IMR-90 (cell line): ENCODE measurements around the gene TMEM253. TPM values are rescaled to one million over a fixed set of nuclear protein-coding genes. Genes with fewer than 3 reads are reported as not detected.

Experiments used
- ATAC-seq: fragments of 200-7000 bp; cut with Tn5 transposase; 2 replicates; pipeline ENCODE4 v1.9.1; 2020; ENCODE audit warnings: low read depth, mild to moderate bottlenecking, moderate library complexity
- BruUV-seq: library from RNA; stranded (reverse); fragments of 400-500 nt; replicated peaks from 2 replicates; lab custom pipeline; 2021; lab: Mats Ljungman, UMichigan
- CTCF ChIA-PET: fragments of 300-600 bp; formaldehyde crosslinking; extraction: SDS; loops from one replicate; lab custom pipeline; 2021; ENCODE audit warnings: antibody characterized with exemption; lab: Yijun Ruan, JAX
- POLR2A ChIA-PET: fragments of 300-600 bp; sonication (Branson Sonifier 250); formaldehyde crosslinking; loops from one replicate; lab custom pipeline; 2022; ENCODE audit warnings: antibody characterized with exemption; ENCODE audit not compliant: unreplicated experiment; lab: Charles Lee
- DNase-seq: peaks from one replicate; pipeline ENCODE4 v3.0.0; 2013
- H2AFZ ChIP-seq: replicated peaks from 2 replicates; pipeline ENCODE3; 2013; ENCODE audit warnings: low read length, mild to moderate bottlenecking; ENCODE audit not compliant: poor library complexity
- H2AK5ac ChIP-seq: 2 replicates; pipeline ENCODE4 v1.6.1; 2013; ENCODE audit warnings: low read depth, low read length, inconsistent platforms
- H2AK9ac ChIP-seq: replicated peaks from 2 replicates; pipeline ENCODE3; 2013; ENCODE audit warnings: mild to moderate bottlenecking, low read depth, low read length, moderate library complexity; ENCODE audit not compliant: poor library complexity
- H2BK120ac ChIP-seq: 2 replicates; pipeline ENCODE4 v1.6.1; 2013; ENCODE audit warnings: low read depth, low read length, inconsistent platforms
- H2BK15ac ChIP-seq: 3 replicates; pipeline ENCODE4 v1.6.1; 2013; ENCODE audit warnings: low read depth, low read length, inconsistent platforms
- H2BK20ac ChIP-seq: 2 replicates; pipeline ENCODE4 v1.6.1; 2013; ENCODE audit warnings: low read depth, mild to moderate bottlenecking, inconsistent platforms, low read length, moderate library complexity
- H2BK5ac ChIP-seq: 2 replicates; pipeline ENCODE4 v1.6.1; 2013; ENCODE audit warnings: mild to moderate bottlenecking, low read depth, low read length, inconsistent platforms; ENCODE audit not compliant: poor library complexity, severe bottlenecking
- H3K14ac ChIP-seq: replicated peaks from 2 replicates; pipeline ENCODE4 v1.6.1; 2013; ENCODE audit warnings: low read depth, low read length, inconsistent platforms
- H3K18ac ChIP-seq: 2 replicates; pipeline ENCODE4 v1.6.1; 2013; ENCODE audit warnings: low read depth, low read length, control low read depth
- H3K23ac ChIP-seq: 2 replicates; pipeline ENCODE4 v1.6.1; 2013; ENCODE audit warnings: low read depth, low read length, inconsistent platforms
- H3K27ac ChIP-seq: 2 replicates; pipeline ENCODE4 v1.5.1; 2013; ENCODE audit warnings: mild to moderate bottlenecking, control low read depth, low read length; ENCODE audit not compliant: insufficient read depth
- H3K27me3 ChIP-seq: 2 replicates; pipeline ENCODE4 v1.6.1; 2013; ENCODE audit warnings: low read length; ENCODE audit not compliant: control insufficient read depth, insufficient read depth
- H3K36me3 ChIP-seq: 2 replicates; pipeline ENCODE4 v1.6.1; 2013; ENCODE audit warnings: low read length, mixed read lengths; ENCODE audit not compliant: control insufficient read depth, insufficient read depth
- H3K4ac ChIP-seq: 2 replicates; pipeline ENCODE4 v1.6.1; 2013; ENCODE audit warnings: low read depth, low read length, inconsistent platforms
- H3K4me1 ChIP-seq: 2 replicates; pipeline ENCODE4 v1.6.1; 2013; ENCODE audit warnings: low read length, mixed read lengths; ENCODE audit not compliant: control insufficient read depth, insufficient read depth
- H3K4me2 ChIP-seq: 2 replicates; pipeline ENCODE4 v1.6.1; 2013; ENCODE audit warnings: low read depth, mild to moderate bottlenecking, control low read depth, low read length, moderate library complexity
- H3K4me3 ChIP-seq: 2 replicates; pipeline ENCODE4 v1.5.1; 2013; ENCODE audit warnings: low read depth, mild to moderate bottlenecking, control low read depth, low read length, moderate library complexity; ENCODE audit not compliant: insufficient read depth
- H3K56ac ChIP-seq: 2 replicates; pipeline ENCODE4 v1.6.1; 2013; ENCODE audit warnings: low read length, inconsistent platforms; ENCODE audit not compliant: insufficient read depth; ENCODE audit errors: extremely low read depth
- H3K79me1 ChIP-seq, 2 experiments: 2 replicates each; pipeline ENCODE4 v1.6.1; 2013; ENCODE audit warnings: low read length in 2 of 2, inconsistent platforms in 1 of 2, low read depth in 1 of 2
- H3K9ac ChIP-seq: 2 replicates; pipeline ENCODE4 v1.6.1; 2013; ENCODE audit warnings: low read depth, low read length, control low read depth
- H3K9me1 ChIP-seq: 2 replicates; pipeline ENCODE4 v1.6.1; 2013; ENCODE audit warnings: low read length, inconsistent platforms; ENCODE audit not compliant: insufficient read depth
- H3K9me3 ChIP-seq: 2 replicates; pipeline ENCODE4 v1.6.1; 2013; ENCODE audit warnings: low read length; ENCODE audit not compliant: control insufficient read depth, insufficient read depth
- H4K20me1 ChIP-seq: 2 replicates; pipeline ENCODE4 v1.6.1; 2013; ENCODE audit warnings: low read length, inconsistent platforms; ENCODE audit not compliant: insufficient read depth
- H4K5ac ChIP-seq: 2 replicates; pipeline ENCODE4 v1.6.1; 2013; ENCODE audit warnings: mild to moderate bottlenecking, low read depth, low read length, control low read depth
- H4K8ac ChIP-seq, 2 experiments: 2 replicates each; pipeline ENCODE4 v1.6.1; 2013; ENCODE audit warnings: low read depth in 2 of 2, low read length in 2 of 2, control low read depth in 1 of 2, inconsistent platforms in 1 of 2
- H4K91ac ChIP-seq: 2 replicates; pipeline ENCODE4 v1.6.1; 2013; ENCODE audit warnings: low read depth, low read length, inconsistent platforms; ENCODE audit not compliant: insufficient read depth
- BHLHE40 ChIP-seq: fragments of 150-350 bp; IDR thresholded peaks from 2 replicates; pipeline ENCODE4 v1.6.1; 2016; ENCODE audit warnings: mild to moderate bottlenecking, low read depth, low read length
- CEBPB ChIP-seq: IDR thresholded peaks from 2 replicates; pipeline ENCODE4 v1.6.1; 2012; ENCODE audit warnings: low read depth, low read length, improper control_type of control experiment
- CHD1 ChIP-seq: IDR thresholded peaks from 2 replicates; pipeline ENCODE4 v1.6.1; 2012; ENCODE audit warnings: low read depth, low read length, improper control_type of control experiment
- FOS ChIP-seq: fragments of 150-350 bp; IDR thresholded peaks from 2 replicates; pipeline ENCODE4 v1.6.1; 2016; ENCODE audit warnings: low read depth, low read length
- MAFK ChIP-seq: IDR thresholded peaks from 2 replicates; pipeline ENCODE4 v1.6.1; 2012; ENCODE audit warnings: low read depth, low read length, improper control_type of control experiment
- MAZ ChIP-seq: IDR thresholded peaks from 2 replicates; pipeline ENCODE4 v1.6.1; 2012; ENCODE audit warnings: low read depth, mild to moderate bottlenecking, low read length, improper control_type of control experiment, moderate library complexity, borderline replicate concordance
- MXI1 ChIP-seq: IDR thresholded peaks from 2 replicates; pipeline ENCODE4 v1.6.1; 2012; ENCODE audit warnings: low read depth, mild to moderate bottlenecking, low read length, moderate library complexity, borderline replicate concordance
- NFE2L2 ChIP-seq: fragments of 150-350 bp; IDR thresholded peaks from 2 replicates; pipeline ENCODE4 v1.6.1; 2016; ENCODE audit warnings: low read depth, mild to moderate bottlenecking, low read length
- POLR2A ChIP-seq: IDR thresholded peaks from 2 replicates; pipeline ENCODE4 v1.6.1; 2012; ENCODE audit warnings: mild to moderate bottlenecking, low read depth, low read length
- RAD21 ChIP-seq: IDR thresholded peaks from 2 replicates; pipeline ENCODE4 v1.6.1; 2012; ENCODE audit warnings: low read length, improper control_type of control experiment
- RCOR1 ChIP-seq: IDR thresholded peaks from 2 replicates; pipeline ENCODE4 v1.6.1; 2012; ENCODE audit warnings: mild to moderate bottlenecking, low read length, improper control_type of control experiment; ENCODE audit not compliant: insufficient replicate concordance
- RFX5 ChIP-seq: IDR thresholded peaks from 2 replicates; pipeline ENCODE4 v1.8.0; 2012; ENCODE audit warnings: low read depth, mild to moderate bottlenecking, low read length, moderate library complexity
- SMC3 ChIP-seq: fragments of 150-350 bp; IDR thresholded peaks from 2 replicates; pipeline ENCODE4 v1.6.1; 2016; ENCODE audit warnings: low read depth, mild to moderate bottlenecking, antibody characterized with exemption, low read length, moderate library complexity
- USF2 ChIP-seq: fragments of 150-350 bp; IDR thresholded peaks from 2 replicates; pipeline ENCODE4 v1.6.1; 2017; ENCODE audit warnings: mild to moderate bottlenecking, antibody characterized with exemption, low read length, low read depth
- WGBS, 2 experiments: methylation state at CpG; one replicate each; pipeline versions ENCODE4 v1.1.5 to v1.1.7; 2013; ENCODE audit warnings: missing lambda C conversion rate in 2 of 2; ENCODE audit not compliant: insufficient read length in 1 of 2; ENCODE audit errors: extremely low coverage in 2 of 2; 5-methylcytosine and 5-hydroxymethylcytosine counted together
- dilution Hi-C: fragments of 300-500 bp; cut with HindIII; formaldehyde crosslinking; loops from one replicate; pipeline ENCODE4 v1.14.3; 2018; ENCODE audit warnings: low sequenced_read_pairs; ENCODE audit not compliant: unreplicated experiment
- in situ Hi-C: fragments of 300-500 bp; cut with MboI; formaldehyde crosslinking; loops from 3 replicates; pipeline ENCODE4 v1.14.3; 2019; ENCODE audit warnings: low sequenced_read_pairs, inconsistent platforms, mixed read lengths
- intact Hi-C: fragments of 100-400 bp; cut with micrococcal nuclease; formaldehyde crosslinking; loops from 2 replicates; pipeline ENCODE4 v1.10.0; 2022
- polyA plus RNA-seq, 3 experiments: library from polyadenylated mRNA; depleted of rRNA; stranded (reverse); fragments of >200 nt; gene quantifications; 2 replicates each; pipeline ENCODE4 v1.2.3, GENCODE V29; 2012; ENCODE audit warnings: low replicate concordance in 1 of 3
- total RNA-seq: library from RNA; depleted of rRNA; stranded (reverse); fragments of >200 nt; gene quantifications from 2 replicates; pipeline ENCODE4 v1.2.3, GENCODE V29; 2012
- TF ChIP-seq, protein P1 (sequence below): conservative IDR thresholded peaks from 2 replicates; pipeline ENCODE4 v1.5.1; 2012; ENCODE audit warnings: mild to moderate bottlenecking, low read depth, low read length, improper control_type of control experiment
- TF ChIP-seq, protein P2 (sequence below): fragments of 150-350 bp; IDR thresholded peaks from 2 replicates; pipeline ENCODE4 v1.6.1; 2016; ENCODE audit warnings: low read depth, mild to moderate bottlenecking, low read length, moderate library complexity, borderline replicate concordance

TMEM253 gene
- total and polyA plus RNA-seq, 2 of the 4 experiments (the other 2 are of a cell fraction) = 0.07 TPM; not detected in 1

- in situ Hi-C loops = loop anchor here (25.0 kb wide), 2 partner anchors 616 to 741 kb away; partner anchors contain the start of genes APEX1, CCNB1IP1, OSGEP and PARP2
- no CpG with 5 or more reads among the region's 5 CpGs for whole genome bisulfite sequencing, 2 experiments
These were observed 22.6 kb upstream of the TMEM253 start for GRCh38 chr14:21078287-21078686.

More at GRCh38 chr14:21078287-21078686, 22.6 kb upstream of the TMEM253 start:
- H3K14ac ChIP-seq = no peak overlapping the region
- no peak overlapping the region for H2BK15ac ChIP-seq
- H3K56ac ChIP-seq = no peak overlapping the region
- no peak overlapping the region for H2BK120ac ChIP-seq
- H3K9ac ChIP-seq = no peak overlapping the region
- no peak overlapping the region for H4K5ac ChIP-seq
- H3K4me1 ChIP-seq = no peaks in the 10 kb centered on the region
- TF ChIP-seq SMC3 = no peak
- no peak for TF ChIP-seq CEBPB
- TF ChIP-seq BHLHE40 = no peak
- TF ChIP-seq RFX5 = no peak
- TF ChIP-seq, protein P1, sequence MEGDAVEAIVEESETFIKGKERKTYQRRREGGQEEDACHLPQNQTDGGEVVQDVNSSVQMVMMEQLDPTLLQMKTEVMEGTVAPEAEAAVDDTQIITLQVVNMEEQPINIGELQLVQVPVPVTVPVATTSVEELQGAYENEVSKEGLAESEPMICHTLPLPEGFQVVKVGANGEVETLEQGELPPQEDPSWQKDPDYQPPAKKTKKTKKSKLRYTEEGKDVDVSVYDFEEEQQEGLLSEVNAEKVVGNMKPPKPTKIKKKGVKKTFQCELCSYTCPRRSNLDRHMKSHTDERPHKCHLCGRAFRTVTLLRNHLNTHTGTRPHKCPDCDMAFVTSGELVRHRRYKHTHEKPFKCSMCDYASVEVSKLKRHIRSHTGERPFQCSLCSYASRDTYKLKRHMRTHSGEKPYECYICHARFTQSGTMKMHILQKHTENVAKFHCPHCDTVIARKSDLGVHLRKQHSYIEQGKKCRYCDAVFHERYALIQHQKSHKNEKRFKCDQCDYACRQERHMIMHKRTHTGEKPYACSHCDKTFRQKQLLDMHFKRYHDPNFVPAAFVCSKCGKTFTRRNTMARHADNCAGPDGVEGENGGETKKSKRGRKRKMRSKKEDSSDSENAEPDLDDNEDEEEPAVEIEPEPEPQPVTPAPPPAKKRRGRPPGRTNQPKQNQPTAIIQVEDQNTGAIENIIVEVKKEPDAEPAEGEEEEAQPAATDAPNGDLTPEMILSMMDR = no peak
- no peak for TF ChIP-seq POLR2A
- TF ChIP-seq, protein P2, sequence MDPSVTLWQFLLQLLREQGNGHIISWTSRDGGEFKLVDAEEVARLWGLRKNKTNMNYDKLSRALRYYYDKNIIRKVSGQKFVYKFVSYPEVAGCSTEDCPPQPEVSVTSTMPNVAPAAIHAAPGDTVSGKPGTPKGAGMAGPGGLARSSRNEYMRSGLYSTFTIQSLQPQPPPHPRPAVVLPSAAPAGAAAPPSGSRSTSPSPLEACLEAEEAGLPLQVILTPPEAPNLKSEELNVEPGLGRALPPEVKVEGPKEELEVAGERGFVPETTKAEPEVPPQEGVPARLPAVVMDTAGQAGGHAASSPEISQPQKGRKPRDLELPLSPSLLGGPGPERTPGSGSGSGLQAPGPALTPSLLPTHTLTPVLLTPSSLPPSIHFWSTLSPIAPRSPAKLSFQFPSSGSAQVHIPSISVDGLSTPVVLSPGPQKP = no peak
- TF ChIP-seq NFE2L2 = no peak
- TF ChIP-seq MAFK = no peak
- no peak for TF ChIP-seq RCOR1
- no peak for TF ChIP-seq CHD1
- no peak for TF ChIP-seq MXI1
- TF ChIP-seq FOS = no peak
- TF ChIP-seq RAD21 = no peak
- TF ChIP-seq MAZ = no peak
- TF ChIP-seq USF2 = no peak
- H3K18ac ChIP-seq = no peak overlapping the region
- no TSS peak for BruUV-seq
- no peak overlapping the region for H4K91ac ChIP-seq
- no peaks in the 10 kb centered on the region; the same call in 1 of the 2 replicates for H3K9me1 ChIP-seq
- no peak overlapping the region for H3K4me2 ChIP-seq
- H3K4me3 ChIP-seq = no peak overlapping the region
- no peak overlapping the region for H2BK5ac ChIP-seq
- H4K20me1 ChIP-seq = 0 out of 2 replicates have a peak, but pooled peaks cover under 1% of the 10 kb centered on the region
- no peak overlapping the region for H2AFZ ChIP-seq
- POLR2A ChIA-PET = no interaction called here
- peaks cover 92% of the 10 kb centered on the region for H3K36me3 ChIP-seq
- no peak for ATAC-seq
- peaks cover 22 to 31% of the 10 kb centered on the region in 2 experiments for H3K79me1 ChIP-seq
- H3K4ac ChIP-seq = no peak overlapping the region
- DNase-seq = no peak
- no peak overlapping the region for H2AK5ac ChIP-seq
- intact Hi-C loops = no loop called here
- H3K23ac ChIP-seq = no peak overlapping the region
- H4K8ac ChIP-seq = no peak overlapping the region
- dilution Hi-C loops = no loop called here
- no peak overlapping the region for H2AK9ac ChIP-seq
- no peak overlapping the region for H2BK20ac ChIP-seq
- CTCF ChIA-PET = no interaction called here
- H3K9me3 ChIP-seq = no peaks in the 10 kb centered on the region
- no peaks in the 10 kb centered on the region for H3K27me3 ChIP-seq
- no peak overlapping the region for H3K27ac ChIP-seq
